Suprapubic skin (tissue), 4 donors: ENCODE measurements around the gene EYS. TPM values are rescaled to one million over a fixed set of nuclear protein-coding genes. Genes with fewer than 3 reads are reported as not detected.

Source experiments
- DNase-seq, 2 donors: peaks; one replicate each; pipeline ENCODE4 v3.0.0-alpha.2; 2019; ENCODE audit warnings: low spot score in 2 of 2
- H3K27ac ChIP-seq: fragments of 200-600 bp; sonication (generic); one replicate; pipeline ENCODE4 v1.5.1; 2019
- H3K27me3 ChIP-seq: fragments of 200-600 bp; sonication (generic); one replicate; pipeline ENCODE4 v1.5.1; 2019
- H3K36me3 ChIP-seq: fragments of 200-600 bp; sonication (generic); one replicate; pipeline ENCODE4 v1.5.1; 2019
- H3K4me1 ChIP-seq: fragments of 200-600 bp; sonication (generic); one replicate; pipeline ENCODE4 v1.5.1; 2019
- H3K4me3 ChIP-seq: fragments of 200-600 bp; sonication (generic); one replicate; pipeline ENCODE4 v1.5.1; 2019; ENCODE audit warnings: mild to moderate bottlenecking
- H3K9me3 ChIP-seq: fragments of 200-600 bp; sonication (generic); one replicate; pipeline ENCODE4 v1.5.1; 2019
- EP300 ChIP-seq: sonication (generic); formaldehyde crosslinking; IDR thresholded peaks from one replicate; pipeline ENCODE4 v1.6.1; 2017; ENCODE audit warnings: antibody characterized with exemption
- POLR2A ChIP-seq, 2 donors: fragments of 450-650 bp; IDR thresholded peaks; one replicate each; pipeline ENCODE4 v1.6.1; 2017; ENCODE audit warnings: antibody characterized with exemption in 2 of 2, mild to moderate bottlenecking in 2 of 2, moderate library complexity in 2 of 2
- POLR2AphosphoS5 ChIP-seq, 3 donors: sonication (generic); formaldehyde crosslinking; IDR thresholded peaks; one replicate each; pipeline ENCODE4 v1.6.1; 2017; ENCODE audit warnings: antibody characterized with exemption in 3 of 3
- WGBS: methylation state at CpG from one replicate; pipeline ENCODE4 v1.1.5; 2018; 5-methylcytosine and 5-hydroxymethylcytosine counted together
- total RNA-seq, 4 donors: library from RNA; depleted of rRNA; stranded (reverse); fragments of >200 nt; gene quantifications; one replicate each; pipeline ENCODE4 v1.1.0, GENCODE V29; 2016
- TF ChIP-seq, protein P1 (sequence below), 2 donors: fragments of 200-600 bp in 1 of 2; fragments of 450-650 bp in 1 of 2; sonication (generic) in 1 of 2; IDR thresholded peaks; one replicate each; pipeline ENCODE4 v1.5.1; 2016 to 2019; ENCODE audit warnings: antibody characterized with exemption in 2 of 2, mild to moderate bottlenecking in 1 of 2, moderate library complexity in 1 of 2

The EYS gene
- total RNA-seq, 4 donors from 2014 or later = not detected

DNA sequence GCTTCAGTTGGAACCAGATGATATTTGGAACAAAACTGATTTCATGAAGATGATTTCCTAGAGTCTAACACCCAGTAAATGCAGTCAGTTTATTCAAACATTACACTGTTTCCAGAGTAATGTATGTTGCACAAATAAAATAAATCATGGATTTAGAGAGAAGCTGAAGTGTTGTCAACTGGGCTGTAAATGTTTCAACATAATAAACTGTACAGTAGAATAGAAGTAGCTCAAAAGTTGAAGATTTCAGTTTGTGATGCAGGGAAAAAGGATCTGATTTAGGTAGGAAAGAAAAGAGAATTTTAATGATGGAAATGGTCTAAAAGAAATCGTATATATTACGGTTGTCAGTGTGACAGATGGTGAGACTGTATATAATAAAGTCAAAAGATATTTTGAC, 985.2 kb downstream of the EYS start:
- H3K27ac ChIP-seq = no peak overlapping the region
- DNase-seq = no peak
- no peaks in the 10 kb centered on the region for H3K36me3 ChIP-seq
- no peaks in the 10 kb centered on the region for H3K27me3 ChIP-seq
- TF ChIP-seq POLR2A (IDR thresholded peaks at IDR 0.05) = no peak
- TF ChIP-seq, protein P1, sequence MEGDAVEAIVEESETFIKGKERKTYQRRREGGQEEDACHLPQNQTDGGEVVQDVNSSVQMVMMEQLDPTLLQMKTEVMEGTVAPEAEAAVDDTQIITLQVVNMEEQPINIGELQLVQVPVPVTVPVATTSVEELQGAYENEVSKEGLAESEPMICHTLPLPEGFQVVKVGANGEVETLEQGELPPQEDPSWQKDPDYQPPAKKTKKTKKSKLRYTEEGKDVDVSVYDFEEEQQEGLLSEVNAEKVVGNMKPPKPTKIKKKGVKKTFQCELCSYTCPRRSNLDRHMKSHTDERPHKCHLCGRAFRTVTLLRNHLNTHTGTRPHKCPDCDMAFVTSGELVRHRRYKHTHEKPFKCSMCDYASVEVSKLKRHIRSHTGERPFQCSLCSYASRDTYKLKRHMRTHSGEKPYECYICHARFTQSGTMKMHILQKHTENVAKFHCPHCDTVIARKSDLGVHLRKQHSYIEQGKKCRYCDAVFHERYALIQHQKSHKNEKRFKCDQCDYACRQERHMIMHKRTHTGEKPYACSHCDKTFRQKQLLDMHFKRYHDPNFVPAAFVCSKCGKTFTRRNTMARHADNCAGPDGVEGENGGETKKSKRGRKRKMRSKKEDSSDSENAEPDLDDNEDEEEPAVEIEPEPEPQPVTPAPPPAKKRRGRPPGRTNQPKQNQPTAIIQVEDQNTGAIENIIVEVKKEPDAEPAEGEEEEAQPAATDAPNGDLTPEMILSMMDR (IDR thresholded peaks at IDR 0.05) = no peak
- H3K4me3 ChIP-seq = no peak overlapping the region
- no peaks in the 10 kb centered on the region for H3K9me3 ChIP-seq
- H3K4me1 ChIP-seq = no peaks in the 10 kb centered on the region
- WGBS = 86% methylated on average over 2 of the region's 2 CpGs

DNA sequence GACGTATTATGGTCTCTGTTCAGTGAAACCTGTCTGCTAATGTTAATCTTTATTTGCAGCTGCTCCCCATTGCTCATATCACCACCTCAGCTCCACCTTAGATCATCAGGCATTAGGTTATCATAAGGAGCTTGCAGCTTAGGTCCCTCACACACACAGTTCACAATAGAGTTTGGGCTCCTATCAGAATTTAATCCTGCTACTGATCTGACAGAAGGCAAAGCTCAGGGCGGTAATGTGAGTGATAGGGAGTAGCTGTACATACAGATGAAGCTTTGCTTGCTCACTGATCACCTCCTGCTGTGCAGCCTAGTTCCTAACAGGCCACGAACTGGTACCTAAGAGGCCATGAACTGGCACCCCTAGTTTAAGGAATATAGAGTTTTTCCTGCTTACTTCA, 989.7 kb downstream of the EYS start:
- no peak for TF ChIP-seq POLR2AphosphoS5 (IDR thresholded peaks at IDR 0.05)
- TF ChIP-seq, protein P1 (IDR thresholded peaks at IDR 0.05) = no peak
- no peak for TF ChIP-seq EP300
- TF ChIP-seq POLR2A (IDR thresholded peaks at IDR 0.05) = no peak
- 92% methylated on average over 3 of the region's 3 CpGs for WGBS

DNA sequence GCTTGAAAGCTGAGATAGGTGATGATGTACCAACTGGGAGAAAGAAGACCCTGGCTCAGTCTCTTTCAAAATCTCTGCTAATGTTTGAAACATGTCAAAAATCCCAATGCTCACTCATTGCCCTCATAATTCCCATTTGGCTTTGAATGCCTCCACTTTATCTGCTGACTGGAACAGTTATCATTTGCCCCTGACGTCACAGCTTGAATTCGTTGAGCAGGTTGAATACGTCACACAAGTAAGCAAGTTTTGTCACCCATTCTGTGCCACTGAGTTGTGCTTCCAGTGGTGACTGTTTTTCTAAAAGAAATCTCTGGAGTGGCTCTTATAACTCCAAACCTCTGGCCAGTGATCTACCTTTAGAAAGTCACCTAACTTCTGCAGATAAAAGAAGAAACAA, 991.4 kb downstream of the EYS start:
- DNase-seq = no peak
- Histone ChIP-seq H3K27me3 (no peaks in the 10 kb centered on the region), H3K4me3 (no peak overlapping the region), H3K36me3 (no peaks in the 10 kb centered on the region), H3K4me1 (no peaks in the 10 kb centered on the region), H3K9me3 (no peaks in the 10 kb centered on the region), H3K27ac (no peak overlapping the region)
- 95% methylated on average over 3 of the region's 3 CpGs for WGBS
- TF ChIP-seq POLR2A (IDR thresholded peaks at IDR 0.05) = no peak
- no peak for TF ChIP-seq POLR2AphosphoS5 (IDR thresholded peaks at IDR 0.05)
- TF ChIP-seq, protein P1 (IDR thresholded peaks at IDR 0.05) = no peak
- no peak for TF ChIP-seq EP300

More for the DNA sequence above, 989.7 kb downstream of the EYS start:
- Histone ChIP-seq H3K27ac (no peak overlapping the region), H3K27me3 (no peaks in the 10 kb centered on the region), H3K4me3 (no peak overlapping the region), H3K4me1 (no peaks in the 10 kb centered on the region), H3K36me3 (no peaks in the 10 kb centered on the region), H3K9me3 (no peaks in the 10 kb centered on the region)
- no peak for DNase-seq

DNA sequence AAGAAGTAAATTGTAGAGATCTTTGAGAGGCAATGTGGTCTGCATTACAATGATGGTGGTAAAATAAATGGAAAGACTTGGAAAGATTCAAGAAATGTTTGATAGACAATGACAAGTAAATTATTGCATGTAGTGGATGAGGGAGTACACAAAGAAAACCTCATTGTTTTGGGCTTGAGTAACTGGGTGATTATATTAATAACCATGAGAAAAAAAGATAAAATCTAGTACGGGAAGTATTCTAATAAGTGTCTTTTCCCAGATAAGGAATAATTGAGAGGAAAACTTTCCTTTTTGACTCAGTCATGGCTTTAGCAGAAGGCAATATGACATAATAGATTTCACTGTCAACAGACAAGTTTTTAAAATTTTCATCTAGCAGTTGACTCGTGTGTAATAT, 993.0 kb downstream of the EYS start:
- no peak overlapping the region for H3K4me3 ChIP-seq
- TF ChIP-seq, protein P1 (IDR thresholded peaks at IDR 0.05) = no peak
- no peak for TF ChIP-seq EP300
- no peak for TF ChIP-seq POLR2AphosphoS5 (IDR thresholded peaks at IDR 0.05)
- no peak for TF ChIP-seq POLR2A (IDR thresholded peaks at IDR 0.05)
- H3K4me1 ChIP-seq = no peaks in the 10 kb centered on the region
- WGBS = 47% methylated on average over 2 of the region's 2 CpGs
- no peaks in the 10 kb centered on the region for H3K36me3 ChIP-seq
- no peak overlapping the region for H3K27ac ChIP-seq
- H3K9me3 ChIP-seq = no peaks in the 10 kb centered on the region
- DNase-seq = no peak
- no peaks in the 10 kb centered on the region for H3K27me3 ChIP-seq

DNA sequence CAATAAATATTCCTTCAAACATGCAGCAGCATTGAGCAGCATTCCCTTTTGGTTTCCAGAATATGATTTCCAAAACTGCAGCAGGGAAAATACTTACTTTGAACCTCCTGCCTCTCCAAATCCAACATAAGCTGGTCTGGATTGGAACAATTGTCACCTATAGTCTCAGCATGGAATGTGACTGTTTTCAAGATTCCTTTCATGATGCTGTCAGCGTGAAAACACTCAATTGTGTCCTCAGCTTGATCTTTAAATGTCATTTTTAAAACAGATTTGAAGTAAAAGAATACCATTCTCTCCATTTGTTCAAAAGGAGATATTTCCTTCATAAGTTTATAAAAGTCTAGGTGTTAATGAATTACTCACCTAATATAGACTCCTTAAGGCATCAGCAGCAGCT, 993.9 kb downstream of the EYS start:
- WGBS = 63% methylated on average over 1 of the region's 1 CpG
- no peak overlapping the region for H3K4me3 ChIP-seq
- H3K9me3 ChIP-seq = no peaks in the 10 kb centered on the region
- no peak for DNase-seq
- H3K36me3 ChIP-seq = no peaks in the 10 kb centered on the region
- no peak overlapping the region for H3K27ac ChIP-seq
- no peaks in the 10 kb centered on the region for H3K4me1 ChIP-seq
- no peak for TF ChIP-seq EP300
- no peak for TF ChIP-seq POLR2AphosphoS5 (IDR thresholded peaks at IDR 0.05)
- no peak for TF ChIP-seq POLR2A (IDR thresholded peaks at IDR 0.05)
- H3K27me3 ChIP-seq = no peaks in the 10 kb centered on the region

DNA sequence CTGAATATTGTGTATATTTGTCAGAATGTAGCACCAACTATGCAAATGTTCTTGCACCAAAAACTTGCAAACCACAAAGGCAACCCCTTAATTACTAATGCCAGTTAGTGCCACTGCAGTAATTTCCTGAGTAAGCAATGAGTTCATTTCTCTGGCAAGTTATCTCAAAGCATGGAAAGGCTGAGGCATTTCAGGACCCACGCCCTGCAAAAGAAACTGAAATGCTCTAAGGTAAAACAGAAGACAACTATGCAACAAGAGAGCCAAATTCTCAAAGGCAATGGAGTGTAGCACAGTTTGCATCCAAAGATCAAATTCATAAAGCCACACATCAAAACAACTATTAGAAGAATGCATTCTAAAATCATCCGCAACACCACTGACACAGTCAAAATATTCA, 994.4 kb downstream of the EYS start:
- no peak overlapping the region for H3K4me3 ChIP-seq
- 35% methylated on average over 2 of the region's 2 CpGs for WGBS
- H3K9me3 ChIP-seq = no peaks in the 10 kb centered on the region
- no peaks in the 10 kb centered on the region for H3K4me1 ChIP-seq
- H3K27ac ChIP-seq = no peak overlapping the region
- H3K27me3 ChIP-seq = no peaks in the 10 kb centered on the region
- TF ChIP-seq, protein P1 (IDR thresholded peaks at IDR 0.05) = no peak
- no peak for TF ChIP-seq POLR2A (IDR thresholded peaks at IDR 0.05)
- no peak for TF ChIP-seq POLR2AphosphoS5 (IDR thresholded peaks at IDR 0.05)
- no peak for TF ChIP-seq EP300
- H3K36me3 ChIP-seq = no peaks in the 10 kb centered on the region
- DNase-seq = no peak
